A549 (cell line): Measurements from ENCODE around the gene TRABD2B. TPM values are rescaled to one million over a fixed set of nuclear protein-coding genes. Genes with fewer than 3 reads are reported as not detected.

ENCODE experiments used
- ATAC-seq, 2 experiments: fragments of 200-7000 bp in 1 of 2; fragments of >200 bp in 1 of 2; cut with Nextera tagmentation in 1 of 2; cut with Tn5 transposase in 1 of 2; 3 replicates each; pipeline versions ENCODE4 v1.8.0 to v1.9.1; 2018 to 2020; ENCODE audit warnings: mild to moderate bottlenecking in 1 of 2, moderate library complexity in 1 of 2
- CTCF ChIA-PET: fragments of 300-600 bp; sonication (Branson Sonifier 250); formaldehyde crosslinking; extraction: SDS; loops from one replicate; lab custom pipeline; 2021; ENCODE audit warnings: antibody characterized with exemption, inconsistent platforms; lab: Yijun Ruan, JAX
- POLR2A ChIA-PET: fragments of 350-600 bp; formaldehyde crosslinking; extraction: SDS; loops from one replicate; lab custom pipeline; 2021; ENCODE audit warnings: antibody characterized with exemption, inconsistent platforms; lab: Yijun Ruan, JAX
- DNase-seq, 2 experiments: peaks; one replicate each; pipeline versions ENCODE4 v3.0.0 to v3.0.0-alpha.2; 2011 to 2016; ENCODE audit warnings: low read depth in 1 of 2, low spot score in 1 of 2
- FAIRE-seq: peaks from 2 replicates; lab custom pipeline; 2011; peaks lifted over from hg19 to GRCh38; lab: Jason Lieb, UNC
- H3K27ac ChIP-seq, 2 experiments: fragments of >200 bp; sonication (Bioruptor Twin); formaldehyde crosslinking; 3 replicates each; pipeline ENCODE4 v1.5.1; 2016 to 2017
- H3K4me1 ChIP-seq: fragments of >200 bp; sonication (Bioruptor Twin); formaldehyde crosslinking; 3 replicates; pipeline ENCODE4 v1.6.1; 2016
- H3K4me2 ChIP-seq: fragments of >200 bp; sonication (Bioruptor Twin); formaldehyde crosslinking; 3 replicates; pipeline ENCODE4 v1.6.1; 2016
- H3K4me3 ChIP-seq: fragments of >200 bp; sonication (Bioruptor Twin); formaldehyde crosslinking; 3 replicates; pipeline ENCODE4 v1.5.1; 2016
- H3K9me3 ChIP-seq: fragments of >200 bp; sonication (Bioruptor Twin); formaldehyde crosslinking; 3 replicates; pipeline ENCODE4 v1.6.1; 2016
- CBX2 ChIP-seq: fragments of 200-600 bp; sonication (generic); IDR thresholded peaks from 2 replicates; pipeline ENCODE4 v1.6.1; 2016; ENCODE audit warnings: low read depth, mild to moderate bottlenecking, borderline replicate concordance
- ELK1 ChIP-seq: fragments of 150-350 bp; IDR thresholded peaks from 2 replicates; pipeline ENCODE4 v1.6.1; 2014; ENCODE audit warnings: low read depth, mild to moderate bottlenecking, low read length
- ESRRA ChIP-seq: fragments of 150-350 bp; IDR thresholded peaks from 2 replicates; pipeline ENCODE4 v1.6.1; 2014; ENCODE audit warnings: mild to moderate bottlenecking, low read length, borderline replicate concordance
- FOXS1 ChIP-seq: fragments of 250-450 bp; sonication (Bioruptor Pico); IDR thresholded peaks from 2 replicates; pipeline ENCODE4 v1.5.0; 2020; ENCODE audit warnings: mild to moderate bottlenecking, moderate library complexity
- GATA3 ChIP-seq: IDR thresholded peaks from 2 replicates; pipeline ENCODE4 v1.6.1; 2012; ENCODE audit warnings: borderline replicate concordance
- HDAC2 ChIP-seq: fragments of 200-600 bp; sonication (generic); IDR thresholded peaks from 2 replicates; pipeline ENCODE4 v1.6.1; 2016
- HEYL ChIP-seq: fragments of 250-450 bp; sonication (Bioruptor Pico); IDR thresholded peaks from 2 replicates; pipeline ENCODE4 v1.8.0; 2021; ENCODE audit warnings: mild to moderate bottlenecking, moderate library complexity
- HMGXB4 ChIP-seq: fragments of 250-450 bp; sonication (Bioruptor Pico); IDR thresholded peaks from 2 replicates; pipeline ENCODE4 v1.5.0; 2021; ENCODE audit warnings: mild to moderate bottlenecking, moderate library complexity, borderline replicate concordance
- KDM1A ChIP-seq: fragments of 200-600 bp; sonication (generic); IDR thresholded peaks from 2 replicates; pipeline ENCODE4 v1.6.1; 2016; ENCODE audit warnings: low read depth, mild to moderate bottlenecking
- MAFK ChIP-seq: fragments of 450-650 bp; IDR thresholded peaks from 2 replicates; pipeline ENCODE4 v1.6.1; 2014; ENCODE audit not compliant: partially characterized antibody
- NFE2L2 ChIP-seq: fragments of 150-350 bp; conservative IDR thresholded peaks from 2 replicates; pipeline ENCODE4 v1.6.1; 2014; ENCODE audit warnings: low read length
- NR3C1 ChIP-seq: fragments of >200 bp; sonication (Bioruptor Twin); formaldehyde crosslinking; IDR thresholded peaks from 3 replicates; pipeline ENCODE4 v1.6.1; 2017
- RCOR1 ChIP-seq: fragments of 150-350 bp; IDR thresholded peaks from 2 replicates; pipeline ENCODE4 v1.6.1; 2014; ENCODE audit warnings: antibody characterized with exemption, low read length, low read depth
- RFX5 ChIP-seq: fragments of 450-650 bp; IDR thresholded peaks from 2 replicates; pipeline ENCODE4 v1.7.1; 2014; ENCODE audit warnings: antibody characterized with exemption, mild to moderate bottlenecking, moderate library complexity
- ZNF302 ChIP-seq: fragments of 250-450 bp; sonication (Bioruptor Pico); IDR thresholded peaks from 2 replicates; pipeline ENCODE4 v1.9.0; 2021; ENCODE audit warnings: inconsistent platforms, mild to moderate bottlenecking, moderate library complexity
- WGBS: methylation state at CpG from one replicate; pipeline ENCODE4 v1.1.6; 2017; ENCODE audit errors: missing lambda C conversion rate; 5-methylcytosine and 5-hydroxymethylcytosine counted together
- polyA plus RNA-seq, 4 experiments: library from polyadenylated mRNA; depleted of rRNA in 3 of 4; stranded (reverse); fragments of >200 nt; fragmentation: RNase III in 1 of 4; extraction: RNeasy Plus Mini Kit Qiagen cat#74134 plus additional on column Dnase treatment in 1 of 4; gene quantifications; 2 replicates in 3 of 4; 3 replicates in 1 of 4; pipeline ENCODE4 v1.2.3, GENCODE V29; 2011 to 2017
- TF ChIP-seq, protein P1 (sequence below): IDR thresholded peaks from 2 replicates; pipeline ENCODE4 v1.6.1; 2012
- TF ChIP-seq, protein P2 (sequence below): fragments of 200-600 bp; sonication (generic); IDR thresholded peaks from 2 replicates; pipeline ENCODE4 v1.6.1; 2016; ENCODE audit warnings: antibody characterized with exemption, mild to moderate bottlenecking, moderate library complexity
- TF ChIP-seq, protein P3 (sequence below): IDR thresholded peaks from 2 replicates; pipeline ENCODE4 v1.6.1; 2012

Gene TRABD2B
- polyA plus RNA-seq, 2 of the 4 experiments (the other 2 are of a cell fraction), result 0.04 to 0.21 TPM

DNA sequence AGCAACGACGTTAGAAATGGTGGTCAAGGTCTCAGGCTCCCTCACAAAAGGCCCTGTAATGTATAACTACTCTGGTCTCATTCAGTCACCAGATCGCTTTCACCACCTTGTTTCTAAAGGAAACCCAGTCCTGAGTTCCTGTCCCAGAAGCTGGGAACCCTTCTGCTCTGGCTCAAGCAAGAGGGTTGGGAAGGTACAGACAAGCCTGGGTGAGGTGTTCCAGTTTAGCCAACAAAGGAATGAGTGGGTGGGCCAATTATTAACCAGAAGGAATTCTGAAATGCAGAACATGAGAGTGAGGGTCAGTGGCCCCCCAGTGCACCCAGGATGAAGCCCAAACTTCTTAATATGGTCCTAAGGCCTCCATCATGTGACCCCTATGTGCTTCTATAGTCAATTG lies 17.5 kb downstream of the TRABD2B start:
- 73% methylated on average over 3 of the region's 3 CpGs for WGBS
- FAIRE-seq (no peak), ATAC-seq (no peak), DNase-seq (no peak)
- no peak overlapping the region for H3K4me2 ChIP-seq
- no peaks in the 10 kb centered on the region for H3K4me1 ChIP-seq
- ChIA-PET POLR2A (no interaction called here), CTCF (no interaction called here)
- no peak overlapping the region for H3K4me3 ChIP-seq
- no peak overlapping the region for H3K27ac ChIP-seq
- no peaks in the 10 kb centered on the region for H3K9me3 ChIP-seq
- TF ChIP-seq RFX5 (no peak), ZNF302 (CRISPR knock-in tag) (no peak), RCOR1 (no peak), GATA3 (no peak), HDAC2 (no peak), KDM1A (no peak), NR3C1 (no peak), NFE2L2 (no peak), MAFK (no peak), HEYL (CRISPR knock-in tag) (no peak), ELK1 (no peak)
- TF ChIP-seq, protein P1, sequence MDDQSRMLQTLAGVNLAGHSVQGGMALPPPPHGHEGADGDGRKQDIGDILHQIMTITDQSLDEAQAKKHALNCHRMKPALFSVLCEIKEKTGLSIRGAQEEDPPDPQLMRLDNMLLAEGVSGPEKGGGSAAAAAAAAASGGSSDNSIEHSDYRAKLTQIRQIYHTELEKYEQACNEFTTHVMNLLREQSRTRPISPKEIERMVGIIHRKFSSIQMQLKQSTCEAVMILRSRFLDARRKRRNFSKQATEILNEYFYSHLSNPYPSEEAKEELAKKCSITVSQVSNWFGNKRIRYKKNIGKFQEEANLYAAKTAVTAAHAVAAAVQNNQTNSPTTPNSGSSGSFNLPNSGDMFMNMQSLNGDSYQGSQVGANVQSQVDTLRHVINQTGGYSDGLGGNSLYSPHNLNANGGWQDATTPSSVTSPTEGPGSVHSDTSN, result no peak
- TF ChIP-seq, protein P2, sequence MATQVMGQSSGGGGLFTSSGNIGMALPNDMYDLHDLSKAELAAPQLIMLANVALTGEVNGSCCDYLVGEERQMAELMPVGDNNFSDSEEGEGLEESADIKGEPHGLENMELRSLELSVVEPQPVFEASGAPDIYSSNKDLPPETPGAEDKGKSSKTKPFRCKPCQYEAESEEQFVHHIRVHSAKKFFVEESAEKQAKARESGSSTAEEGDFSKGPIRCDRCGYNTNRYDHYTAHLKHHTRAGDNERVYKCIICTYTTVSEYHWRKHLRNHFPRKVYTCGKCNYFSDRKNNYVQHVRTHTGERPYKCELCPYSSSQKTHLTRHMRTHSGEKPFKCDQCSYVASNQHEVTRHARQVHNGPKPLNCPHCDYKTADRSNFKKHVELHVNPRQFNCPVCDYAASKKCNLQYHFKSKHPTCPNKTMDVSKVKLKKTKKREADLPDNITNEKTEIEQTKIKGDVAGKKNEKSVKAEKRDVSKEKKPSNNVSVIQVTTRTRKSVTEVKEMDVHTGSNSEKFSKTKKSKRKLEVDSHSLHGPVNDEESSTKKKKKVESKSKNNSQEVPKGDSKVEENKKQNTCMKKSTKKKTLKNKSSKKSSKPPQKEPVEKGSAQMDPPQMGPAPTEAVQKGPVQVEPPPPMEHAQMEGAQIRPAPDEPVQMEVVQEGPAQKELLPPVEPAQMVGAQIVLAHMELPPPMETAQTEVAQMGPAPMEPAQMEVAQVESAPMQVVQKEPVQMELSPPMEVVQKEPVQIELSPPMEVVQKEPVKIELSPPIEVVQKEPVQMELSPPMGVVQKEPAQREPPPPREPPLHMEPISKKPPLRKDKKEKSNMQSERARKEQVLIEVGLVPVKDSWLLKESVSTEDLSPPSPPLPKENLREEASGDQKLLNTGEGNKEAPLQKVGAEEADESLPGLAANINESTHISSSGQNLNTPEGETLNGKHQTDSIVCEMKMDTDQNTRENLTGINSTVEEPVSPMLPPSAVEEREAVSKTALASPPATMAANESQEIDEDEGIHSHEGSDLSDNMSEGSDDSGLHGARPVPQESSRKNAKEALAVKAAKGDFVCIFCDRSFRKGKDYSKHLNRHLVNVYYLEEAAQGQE, result no peak

DNA sequence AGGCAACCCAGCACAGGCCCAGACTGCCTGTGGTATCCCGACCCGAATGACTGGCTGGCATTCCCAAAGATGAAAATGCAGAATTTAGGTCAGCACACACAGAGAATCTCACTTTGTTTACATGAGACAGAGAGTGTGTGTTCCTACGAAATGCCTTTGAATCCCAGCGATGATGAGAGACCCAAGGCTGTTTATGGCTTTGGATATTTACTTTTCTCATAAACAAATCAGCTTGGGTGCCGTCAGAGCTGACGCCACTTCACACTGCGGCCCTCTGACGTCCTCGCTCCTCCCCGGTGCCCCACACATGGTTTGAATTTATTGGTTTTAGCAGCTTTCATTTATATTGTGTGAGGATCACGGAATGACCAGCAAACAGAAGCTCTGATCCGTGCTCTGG lies 18.7 kb downstream of the TRABD2B start:
- no peak overlapping the region for H3K4me2 ChIP-seq
- H3K27ac ChIP-seq, result no peak overlapping the region
- no peaks in the 10 kb centered on the region for H3K9me3 ChIP-seq
- no peak for DNase-seq
- no peak overlapping the region for H3K4me3 ChIP-seq
- H3K4me1 ChIP-seq, result no peaks in the 10 kb centered on the region
- no peak for FAIRE-seq
- CTCF ChIA-PET, result no interaction called here
- WGBS, result 48% methylated on average over 11 of the region's 12 CpGs
- TF ChIP-seq RCOR1 (no peak), ESRRA (no peak), NFE2L2 (no peak), HMGXB4 (CRISPR knock-in tag) (no peak), HEYL (CRISPR knock-in tag) (no peak)
- TF ChIP-seq, protein P3, sequence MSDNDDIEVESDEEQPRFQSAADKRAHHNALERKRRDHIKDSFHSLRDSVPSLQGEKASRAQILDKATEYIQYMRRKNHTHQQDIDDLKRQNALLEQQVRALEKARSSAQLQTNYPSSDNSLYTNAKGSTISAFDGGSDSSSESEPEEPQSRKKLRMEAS, result no peak
- no peak for ATAC-seq
- POLR2A ChIA-PET, result no interaction called here

DNA sequence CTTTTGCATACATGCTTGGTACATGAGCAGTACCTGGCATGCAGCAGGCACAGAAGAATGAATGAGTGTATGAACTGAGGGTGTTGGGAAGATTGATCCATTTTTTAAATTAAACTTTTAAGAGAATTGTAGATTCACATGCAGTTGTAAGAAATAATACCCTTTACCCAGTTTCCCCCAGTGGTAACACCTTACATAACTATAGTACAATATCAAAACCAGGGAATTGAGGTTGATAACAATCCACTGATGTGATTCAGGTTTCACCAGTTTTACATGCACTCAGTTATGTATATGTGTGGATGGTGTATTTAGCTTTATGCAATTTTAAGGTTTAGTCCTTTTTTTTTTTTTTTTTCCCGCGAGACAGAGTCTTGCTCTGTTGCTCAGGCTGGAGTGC lies 20.5 kb downstream of the TRABD2B start:
- FAIRE-seq, result no peak
- POLR2A ChIA-PET, result no interaction called here

More for the DNA sequence above, 20.5 kb downstream of the TRABD2B start:
- DNase-seq (no peak), ATAC-seq (no peak)
- H3K4me2 ChIP-seq, result no peak overlapping the region
- H3K4me1 ChIP-seq, result no peaks in the 10 kb centered on the region
- no peak for TF ChIP-seq RFX5
- TF ChIP-seq, protein P1, result no peak
- no peak for TF ChIP-seq FOXS1 (CRISPR knock-in tag)
- TF ChIP-seq HDAC2, result no peak
- no peak for TF ChIP-seq CBX2
- H3K4me3 ChIP-seq, result no peak overlapping the region
- WGBS, result 95% methylated on average over 2 of the region's 2 CpGs
- H3K27ac ChIP-seq, result no peak overlapping the region
- CTCF ChIA-PET, result interaction anchor here (0.7 kb wide), 1 partner anchor 67 kb away, joined by 4 read pairs; no protein-coding TSS in a partner anchor
- H3K9me3 ChIP-seq, result no peaks in the 10 kb centered on the region
